Lower leg skin (tissue), 4 donors: Measurements from ENCODE around the gene SPATA9. TPM values are rescaled to one million over a fixed set of nuclear protein-coding genes. Genes with fewer than 3 reads are reported as not detected.

ENCODE experiments used
- DNase-seq, 2 donors: peaks; one replicate each; pipeline ENCODE4 v3.0.0-alpha.2; 2019; ENCODE audit warnings: low spot score in 2 of 2
- H3K4me3 ChIP-seq: fragments of 200-600 bp; sonication (generic); 2 replicates; pipeline ENCODE4 v1.5.1; 2017; ENCODE audit warnings: mild to moderate bottlenecking, low read depth; ENCODE audit not compliant: poor library complexity, severe bottlenecking
- CTCF ChIP-seq, 3 donors: fragments of 450-650 bp; IDR thresholded peaks; one replicate each; pipeline ENCODE4 v1.5.1; 2016; ENCODE audit warnings: antibody characterized with exemption in 3 of 3, mild to moderate bottlenecking in 3 of 3, moderate library complexity in 2 of 3
- POLR2A ChIP-seq, 2 donors: fragments of 450-650 bp; IDR thresholded peaks; one replicate each; pipeline ENCODE4 v1.6.1; 2016 to 2017; ENCODE audit warnings: antibody characterized with exemption in 2 of 2, mild to moderate bottlenecking in 1 of 2, moderate library complexity in 1 of 2
- WGBS, 2 donors: methylation state at CpG; one replicate each; pipeline ENCODE4 v1.1.5; 2018; 5-methylcytosine and 5-hydroxymethylcytosine counted together
- intact Hi-C: fragments of 100-400 bp; cut with DNase I; formaldehyde crosslinking; loops from one replicate; pipeline ENCODE4 v1.15.0; 2023; ENCODE audit warnings: low total_unique reads
- total RNA-seq, 4 donors: library from RNA; depleted of rRNA; stranded (reverse); fragments of >200 nt; gene quantifications; one replicate each; pipeline ENCODE4 v1.1.0, GENCODE V29; 2016

SPATA9 gene
- total RNA-seq, 4 donors from 2014 or later, result 0.99 TPM; not detected in 3

GRCh38 chr5:95664204-95664786, 18.5 kb downstream of the SPATA9 start:
- no peak overlapping the region for H3K4me3 ChIP-seq
- intact Hi-C loops, result no loop called here
- no peak for DNase-seq
- TF ChIP-seq POLR2A (IDR thresholded peaks at IDR 0.05), result no peak
- TF ChIP-seq CTCF (IDR thresholded peaks at IDR 0.05), result peak in 1 of 3 donors; percentile 32
- 9% methylated on average over 3 of the region's 3 CpGs for WGBS, 2 donors

GRCh38 chr5:95662946-95663345, 19.8 kb downstream of the SPATA9 start:
- DNase-seq, result no peak
- H3K4me3 ChIP-seq, result no peak overlapping the region
- TF ChIP-seq CTCF (IDR thresholded peaks at IDR 0.05), result no peak
- TF ChIP-seq POLR2A (IDR thresholded peaks at IDR 0.05), result no peak
- intact Hi-C loops, result no loop called here

GRCh38 chr5:95660060-95660459, 22.7 kb downstream of the SPATA9 start:
- WGBS, 2 donors, result 90 to 93% methylated on average over 2 of the region's 2 CpGs
- intact Hi-C loops, result no loop called here

GRCh38 chr5:95655575-95655974, 27.2 kb downstream of the SPATA9 start:
- 46 to 52% methylated on average over 1 of the region's 1 CpG for WGBS, 2 donors
- DNase-seq, result no peak
- intact Hi-C loops, result loop anchor here (5.0 kb wide), 1 partner anchor 192 kb away; no protein-coding TSS in a partner anchor
- no peak overlapping the region for H3K4me3 ChIP-seq
- TF ChIP-seq POLR2A (IDR thresholded peaks at IDR 0.05), result no peak
- TF ChIP-seq CTCF (IDR thresholded peaks at IDR 0.05), result no peak

More at GRCh38 chr5:95660060-95660459, 22.7 kb downstream of the SPATA9 start:
- TF ChIP-seq CTCF (IDR thresholded peaks at IDR 0.05) (no peak), POLR2A (IDR thresholded peaks at IDR 0.05) (no peak)
- DNase-seq, result no peak
- H3K4me3 ChIP-seq, result no peak overlapping the region

- no peak overlapping the region for H3K4me3 ChIP-seq
- intact Hi-C loops, result no loop called here
- TF ChIP-seq CTCF (IDR thresholded peaks at IDR 0.05), result no peak
- TF ChIP-seq POLR2A (IDR thresholded peaks at IDR 0.05), result no peak
- no peak for DNase-seq
- 94 to 96% methylated on average over 3 of the region's 3 CpGs for WGBS, 2 donors
Measured at GRCh38 chr5:95654196-95654595, 28.6 kb downstream of the SPATA9 start.

GRCh38 chr5:95652849-95653248, 29.9 kb downstream of the SPATA9 start:
- intact Hi-C loops, result no loop called here
- H3K4me3 ChIP-seq, result no peak overlapping the region
- WGBS, 2 donors, result 90 to 97% methylated on average over 1 of the region's 1 CpG
- no peak for DNase-seq
- TF ChIP-seq POLR2A (IDR thresholded peaks at IDR 0.05) (no peak), CTCF (IDR thresholded peaks at IDR 0.05) (no peak)
